T-cell (primary cell): ENCODE results near the gene RNASE13. TPM values are rescaled to one million over a fixed set of nuclear protein-coding genes. Genes with fewer than 3 reads are reported as not detected.
"Not testable (repeated sequence)": the region's sequence is repeated elsewhere in the genome, so short reads cannot be mapped to it uniquely, and the experiment has no call there.

Experiments
- ATAC-seq, 4 experiments: fragments of 200-7000 bp in 3 of 4; fragments of 150-1000 bp in 1 of 4; cut with Tn5 transposase; replicated peaks in 1 of 4; 1 replicate in 3 of 4; 2 replicates in 1 of 4; pipeline ENCODE4 v1.10.0; 2021; ENCODE audit warnings: moderate library complexity in 3 of 4, mild to moderate bottlenecking in 2 of 4, moderate number of reproducible peaks in 1 of 4
- CTCF ChIA-PET, 2 donors: fragments of 300-600 bp; sonication (Branson Sonifier 250); formaldehyde crosslinking; loops; one replicate each; lab custom pipeline; 2022; ENCODE audit warnings: antibody characterized with exemption in 2 of 2; lab: Charles Lee
- POLR2A ChIA-PET, 2 donors: fragments of 300-600 bp; sonication (Branson Sonifier 250); formaldehyde crosslinking; loops; one replicate each; lab custom pipeline; 2022; ENCODE audit warnings: antibody characterized with exemption in 2 of 2; lab: Charles Lee
- DNase-seq, 35 experiments: peaks; one replicate each; pipeline versions ENCODE4 v3.0.0 to v3.0.0-alpha.2; 2013 to 2023
- H3K27ac ChIP-seq: one replicate; pipeline ENCODE4 v1.5.1; 2013; ENCODE audit warnings: low read length
- H3K27me3 ChIP-seq, 2 experiments: replicated peaks in 1 of 2; 1 replicate in 1 of 2; 2 replicates in 1 of 2; pipeline versions ENCODE4 v1.6.1 to v1.7.0; 2013; ENCODE audit warnings: low read length in 1 of 2, mixed read lengths in 1 of 2; ENCODE audit not compliant: control insufficient read depth in 2 of 2, insufficient read depth in 2 of 2; ENCODE audit errors: extremely low read depth in 1 of 2
- H3K36me3 ChIP-seq, 2 donors: 1 replicate in 1 of 2; 2 replicates in 1 of 2; pipeline versions ENCODE4 v1.6.1 to v1.7.0; 2013; ENCODE audit warnings: low read length in 1 of 2; ENCODE audit not compliant: control insufficient read depth in 2 of 2, insufficient read depth in 1 of 2; ENCODE audit errors: extremely low read depth in 1 of 2
- H3K4me1 ChIP-seq, 2 experiments: 1 replicate in 1 of 2; 2 replicates in 1 of 2; pipeline versions ENCODE4 v1.6.1 to v1.7.0; 2013; ENCODE audit warnings: low read length in 2 of 2, mixed read lengths in 1 of 2; ENCODE audit not compliant: insufficient read depth in 2 of 2, control insufficient read depth in 1 of 2; ENCODE audit errors: extremely low read depth in 1 of 2
- H3K4me3 ChIP-seq, 2 donors: 1 replicate in 1 of 2; 2 replicates in 1 of 2; pipeline versions ENCODE4 v1.5.1 to v1.7.0; 2013; ENCODE audit warnings: mild to moderate bottlenecking in 2 of 2, low read length in 1 of 2, moderate library complexity in 1 of 2; ENCODE audit not compliant: control insufficient read depth in 1 of 2; ENCODE audit errors: extremely low read depth in 1 of 2
- H3K9me3 ChIP-seq: 2 replicates; pipeline ENCODE4 v1.7.0; 2013
- H3K27ac Mint-ChIP-seq, 2 donors: one replicate each; pipeline ENCODE4 v1.8.0; 2020 to 2021; ENCODE audit warnings: mild to moderate bottlenecking in 2 of 2, mixed read lengths in 2 of 2
- H3K27me3 Mint-ChIP-seq, 2 donors: one replicate each; pipeline ENCODE4 v1.8.0; 2021 to 2022; ENCODE audit warnings: mixed read lengths in 2 of 2
- H3K36me3 Mint-ChIP-seq: one replicate; pipeline ENCODE4 v1.8.0; 2021; ENCODE audit warnings: mixed read lengths
- H3K4me1 Mint-ChIP-seq, 3 donors: one replicate each; pipeline ENCODE4 v1.8.0; 2020 to 2022; ENCODE audit warnings: mixed read lengths in 3 of 3, mild to moderate bottlenecking in 1 of 3
- H3K4me3 Mint-ChIP-seq, 3 donors: one replicate each; pipeline ENCODE4 v1.8.0; 2020 to 2022; ENCODE audit warnings: mild to moderate bottlenecking in 3 of 3, mixed read lengths in 3 of 3, moderate library complexity in 3 of 3
- H3K9me3 Mint-ChIP-seq, 3 donors: one replicate each; pipeline ENCODE4 v1.8.0; 2020 to 2022; ENCODE audit warnings: mixed read lengths in 3 of 3
- WGBS: methylation state at CpG from one replicate; pipeline ENCODE4 v1.1.5; 2013; ENCODE audit warnings: missing lambda C conversion rate; ENCODE audit not compliant: insufficient coverage; 5-methylcytosine and 5-hydroxymethylcytosine counted together
- total RNA-seq, 35 experiments: library from RNA in 6 of 35; stranded (reverse) in 6 of 35; fragments of 120-200 nt in 1 of 35; gene quantifications; one replicate each; pipeline versions ENCODE4 v1.2.1 to v1.2.4 and lab custom pipeline; 2013 to 2026

Gene RNASE13
- total RNA-seq, 5 donors from 2014 or later (not counting 1 experiment from before 2014, with no cell fraction given), result not detected

- H3K36me3 Mint-ChIP-seq, H3K27ac ChIP-seq, ATAC-seq, DNase-seq, H3K4me3 ChIP-seq, H3K4me1 ChIP-seq, H3K9me3 Mint-ChIP-seq, H3K4me3 Mint-ChIP-seq, POLR2A ChIA-PET, H3K9me3 ChIP-seq, H3K27ac Mint-ChIP-seq, H3K36me3 ChIP-seq: not testable (repeated sequence)
- H3K27me3 ChIP-seq, result peaks cover 0 to 12% of the 10 kb centered on the region in 2 experiments
- 50% methylated on average over 2 of the region's 3 CpGs for WGBS
- H3K4me1 Mint-ChIP-seq, result peaks cover 9 to 16% (median 10%) of the 10 kb centered on the region in 3 donors
- CTCF ChIA-PET, result interaction anchor here (0.8 to 6.6 kb wide), 6 partner anchors 25 to 183 kb away, joined by 3 to 53 read pairs (median 5); no protein-coding TSS in a partner anchor
- H3K27me3 Mint-ChIP-seq, result peaks cover 8 to 22% of the 10 kb centered on the region in 2 donors
Observed at GRCh38 chr14:21040941-21041340, 6.3 kb upstream of the RNASE13 start.

- H3K9me3 ChIP-seq, result no peaks in the 10 kb centered on the region
- POLR2A ChIA-PET, result no interaction called here
- H3K36me3 ChIP-seq, result no peaks in the 10 kb centered on the region
- no peak overlapping the region for H3K27ac ChIP-seq
- H3K4me3 Mint-ChIP-seq, result no peak overlapping the region
- H3K27me3 Mint-ChIP-seq, result peaks cover 8 to 20% of the 10 kb centered on the region in 2 donors
- peaks cover 0 to 12% of the 10 kb centered on the region in 2 experiments for H3K27me3 ChIP-seq
- 91% methylated on average over 7 of the region's 8 CpGs for WGBS
- no peaks in the 10 kb centered on the region for H3K36me3 Mint-ChIP-seq
- peaks cover 9 to 16% (median 10%) of the 10 kb centered on the region in 3 donors for H3K4me1 Mint-ChIP-seq
- H3K4me3 ChIP-seq, result no peak overlapping the region
- no peaks in the 10 kb centered on the region for H3K9me3 Mint-ChIP-seq
- no peak for DNase-seq
- ATAC-seq, result no peak
- H3K27ac Mint-ChIP-seq, result peak overlapping the region in 1 of 2 donors; percentile 22
- CTCF ChIA-PET, result interaction anchor here (0.8 to 6.6 kb wide), 7 partner anchors 24 to 182 kb away, joined by 3 to 53 read pairs (median 4); no protein-coding TSS in a partner anchor
- peaks cover 0 to 8% of the 10 kb centered on the region in 2 experiments for H3K4me1 ChIP-seq
Observed at GRCh38 chr14:21040370-21040925, 5.8 kb upstream of the RNASE13 start.

GRCh38 chr14:21039585-21040369 lies 5.2 kb upstream of the RNASE13 start:
- DNase-seq (peak in 12 of 35 experiments; percentile 6 to 68 (median 16)), ATAC-seq (peak; percentile 67 to 81 (median 76))
- H3K27me3 Mint-ChIP-seq, result peaks cover 5 to 13% of the 10 kb centered on the region in 2 donors
- no peak overlapping the region for H3K4me3 Mint-ChIP-seq
- no peaks in the 10 kb centered on the region for H3K36me3 Mint-ChIP-seq
- ChIA-PET POLR2A (interaction anchor here in 1 of 2 donors (1.3 kb wide), 1 partner anchor 25 kb away, joined by 4 read pairs; no protein-coding TSS in a partner anchor), CTCF (interaction anchor here (0.8 to 6.6 kb wide), 6 partner anchors 23 to 65 kb away, joined by 3 to 53 read pairs (median 5); no protein-coding TSS in a partner anchor)
- Histone ChIP-seq H3K4me3 (no peak overlapping the region), H3K4me1 (peaks cover 0 to 8% of the 10 kb centered on the region in 2 experiments), H3K27me3 (peaks cover 0 to 12% of the 10 kb centered on the region in 2 experiments), H3K36me3 (no peaks in the 10 kb centered on the region), H3K27ac (no peak overlapping the region), H3K9me3 (no peaks in the 10 kb centered on the region)
- no peaks in the 10 kb centered on the region for H3K9me3 Mint-ChIP-seq
- peaks cover 8 to 13% (median 8%) of the 10 kb centered on the region in 3 donors for H3K4me1 Mint-ChIP-seq
- H3K27ac Mint-ChIP-seq, result peak overlapping the region in 1 of 2 donors; percentile 22
- WGBS, result 64% methylated on average over 4 of the region's 8 CpGs

GRCh38 chr14:21038441-21039422 lies 4.1 kb upstream of the RNASE13 start:
- Mint-ChIP-seq H3K9me3 (no peaks in the 10 kb centered on the region), H3K4me3 (no peak overlapping the region), H3K27ac (no peak overlapping the region), H3K4me1 (peaks cover 0 to 4% (median 0%) of the 10 kb centered on the region in 3 donors), H3K36me3 (no peaks in the 10 kb centered on the region), H3K27me3 (peaks cover 3 to 9% of the 10 kb centered on the region in 2 donors)
- POLR2A ChIA-PET, result interaction anchor here (0.6 to 1.3 kb wide), 2 partner anchors 24 to 26 kb away, joined by 4 to 6 read pairs; no protein-coding TSS in a partner anchor
- no peaks in the 10 kb centered on the region for H3K9me3 ChIP-seq
- peaks cover 0 to 13% of the 10 kb centered on the region in 2 experiments for H3K27me3 ChIP-seq
- DNase-seq (no peak), ATAC-seq (no peak)
- CTCF ChIA-PET, result interaction anchor here (3.7 to 6.6 kb wide), 2 partner anchors 22 to 23 kb away, joined by 47 to 53 read pairs; no protein-coding TSS in a partner anchor
- no peak overlapping the region for H3K4me3 ChIP-seq
- H3K4me1 ChIP-seq, result no peaks in the 10 kb centered on the region
- no peaks in the 10 kb centered on the region for H3K36me3 ChIP-seq
- 87% methylated on average over 4 of the region's 10 CpGs for WGBS
- H3K27ac ChIP-seq, result no peak overlapping the region

- DNase-seq, result no peak
- Mint-ChIP-seq H3K36me3 (no peaks in the 10 kb centered on the region), H3K4me1 (no peaks in the 10 kb centered on the region), H3K27ac (no peak overlapping the region), H3K27me3 (peaks cover 3% of the 10 kb centered on the region in 2 donors), H3K4me3 (no peak overlapping the region), H3K9me3 (no peaks in the 10 kb centered on the region)
- H3K9me3 ChIP-seq, result no peaks in the 10 kb centered on the region
- ATAC-seq, result no peak
- no peaks in the 10 kb centered on the region for H3K4me1 ChIP-seq
- no peaks in the 10 kb centered on the region for H3K36me3 ChIP-seq
- ChIA-PET POLR2A (interaction anchor here in 1 of 2 donors (0.9 kb wide), 1 partner anchor 13 kb away, joined by 3 read pairs; no protein-coding TSS in a partner anchor), CTCF (interaction anchor here (0.6 to 2.3 kb wide), 2 partner anchors 22 kb away, joined by 3 to 10 read pairs; no protein-coding TSS in a partner anchor)
- WGBS, result 80% methylated on average over 1 of the region's 3 CpGs
- no peak overlapping the region for H3K27ac ChIP-seq
- H3K27me3 ChIP-seq, result peaks cover 0 to 8% of the 10 kb centered on the region in 2 experiments
- no peak overlapping the region for H3K4me3 ChIP-seq
Observed at GRCh38 chr14:21037156-21037555, 2.5 kb upstream of the RNASE13 start.
